MCF 10A (cell line): ENCODE measurements around the gene PPCDC. TPM values are rescaled to one million over a fixed set of nuclear protein-coding genes. Genes with fewer than 3 reads are reported as not detected.

Source experiments
- BruUV-seq: library from RNA; stranded (reverse); fragments of 400-500 nt; replicated peaks from 2 replicates; lab custom pipeline; 2021; lab: Mats Ljungman, UMichigan
- CTCF ChIA-PET: fragments of 300-600 bp; sonication (Branson Sonifier 250); formaldehyde crosslinking; extraction: SDS; loops from one replicate; lab custom pipeline; 2021; ENCODE audit warnings: antibody characterized with exemption, inconsistent platforms; lab: Yijun Ruan, JAX
- POLR2A ChIA-PET: fragments of 300-600, 350-650 bp; sonication (Branson Sonifier 250); formaldehyde crosslinking; extraction: SDS; loops from one replicate; lab custom pipeline; 2020; ENCODE audit warnings: antibody characterized with exemption, inconsistent platforms; lab: Yijun Ruan, JAX
- DNase-seq: peaks from one replicate; pipeline ENCODE4 v3.0.0-alpha.2; 2018; ENCODE audit not compliant: unreplicated experiment
- H3K27ac Mint-ChIP-seq: one replicate; pipeline ENCODE4 v1.8.0; 2022; ENCODE audit warnings: mild to moderate bottlenecking, low read depth, mixed read lengths; ENCODE audit not compliant: unreplicated experiment
- H3K27me3 Mint-ChIP-seq: one replicate; pipeline ENCODE4 v1.8.0; 2022; ENCODE audit warnings: mixed read lengths; ENCODE audit not compliant: insufficient read depth, unreplicated experiment
- H3K36me3 Mint-ChIP-seq: one replicate; pipeline ENCODE4 v1.8.0; 2022; ENCODE audit warnings: mild to moderate bottlenecking, moderate library complexity, mixed read lengths; ENCODE audit not compliant: insufficient read depth, unreplicated experiment
- H3K4me1 Mint-ChIP-seq: one replicate; pipeline ENCODE4 v1.8.0; 2022; ENCODE audit warnings: mixed read lengths; ENCODE audit not compliant: insufficient read depth, unreplicated experiment
- H3K4me3 Mint-ChIP-seq: one replicate; pipeline ENCODE4 v1.8.0; 2022; ENCODE audit warnings: mild to moderate bottlenecking, moderate library complexity, mixed read lengths; ENCODE audit not compliant: unreplicated experiment
- H3K9me3 Mint-ChIP-seq: one replicate; pipeline ENCODE4 v1.8.0; 2022; ENCODE audit warnings: mixed read lengths; ENCODE audit not compliant: unreplicated experiment
- intact Hi-C: fragments of 100-400 bp; cut with micrococcal nuclease; formaldehyde crosslinking; loops from 2 replicates; pipeline ENCODE4 v1.14.1; 2022
- total RNA-seq: library from RNA; stranded (reverse); gene quantifications from 2 replicates; pipeline ENCODE4 v1.2.3, GENCODE V29; 2022
- TF ChIP-seq, protein P1 (sequence below): fragments of 200-600 bp; IDR thresholded peaks from one replicate; pipeline ENCODE4 v1.8.0; 2022; ENCODE audit warnings: antibody characterized with exemption, mild to moderate bottlenecking; ENCODE audit not compliant: unreplicated experiment

PPCDC gene
- total RNA-seq, 1 experiment from 2014 or later, result 25.1 TPM

DNA sequence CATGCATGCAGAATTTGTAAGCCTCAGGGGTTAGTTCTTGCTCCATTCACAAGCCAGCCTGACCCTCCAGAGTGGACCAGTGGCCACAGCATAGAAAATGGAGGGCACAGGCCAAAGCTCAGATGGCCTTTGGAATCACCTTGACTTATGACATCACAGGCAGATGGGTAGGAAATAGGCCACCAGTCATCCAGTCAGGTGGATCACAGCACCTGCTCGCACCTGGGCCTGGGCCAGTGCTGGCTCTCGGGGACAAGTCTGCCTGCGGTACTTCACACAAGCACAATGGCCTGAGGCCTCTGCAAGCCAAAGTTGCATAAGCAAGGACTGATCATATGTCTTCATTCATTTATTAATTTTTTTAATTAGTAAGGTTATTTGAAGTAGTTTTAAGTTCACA, 39.3 kb downstream of the PPCDC start:
- Mint-ChIP-seq H3K9me3 (no peaks in the 10 kb centered on the region), H3K4me1 (peaks cover 37% of the 10 kb centered on the region), H3K4me3 (no peak overlapping the region), H3K36me3 (no peaks in the 10 kb centered on the region), H3K27ac (no peak overlapping the region), H3K27me3 (no peaks in the 10 kb centered on the region)
- ChIA-PET CTCF (no interaction called here), POLR2A (no interaction called here)
- TF ChIP-seq, protein P1, sequence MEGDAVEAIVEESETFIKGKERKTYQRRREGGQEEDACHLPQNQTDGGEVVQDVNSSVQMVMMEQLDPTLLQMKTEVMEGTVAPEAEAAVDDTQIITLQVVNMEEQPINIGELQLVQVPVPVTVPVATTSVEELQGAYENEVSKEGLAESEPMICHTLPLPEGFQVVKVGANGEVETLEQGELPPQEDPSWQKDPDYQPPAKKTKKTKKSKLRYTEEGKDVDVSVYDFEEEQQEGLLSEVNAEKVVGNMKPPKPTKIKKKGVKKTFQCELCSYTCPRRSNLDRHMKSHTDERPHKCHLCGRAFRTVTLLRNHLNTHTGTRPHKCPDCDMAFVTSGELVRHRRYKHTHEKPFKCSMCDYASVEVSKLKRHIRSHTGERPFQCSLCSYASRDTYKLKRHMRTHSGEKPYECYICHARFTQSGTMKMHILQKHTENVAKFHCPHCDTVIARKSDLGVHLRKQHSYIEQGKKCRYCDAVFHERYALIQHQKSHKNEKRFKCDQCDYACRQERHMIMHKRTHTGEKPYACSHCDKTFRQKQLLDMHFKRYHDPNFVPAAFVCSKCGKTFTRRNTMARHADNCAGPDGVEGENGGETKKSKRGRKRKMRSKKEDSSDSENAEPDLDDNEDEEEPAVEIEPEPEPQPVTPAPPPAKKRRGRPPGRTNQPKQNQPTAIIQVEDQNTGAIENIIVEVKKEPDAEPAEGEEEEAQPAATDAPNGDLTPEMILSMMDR, result no peak
- intact Hi-C loops, result no loop called here
- no TSS peak for BruUV-seq
- DNase-seq, result no peak

DNA sequence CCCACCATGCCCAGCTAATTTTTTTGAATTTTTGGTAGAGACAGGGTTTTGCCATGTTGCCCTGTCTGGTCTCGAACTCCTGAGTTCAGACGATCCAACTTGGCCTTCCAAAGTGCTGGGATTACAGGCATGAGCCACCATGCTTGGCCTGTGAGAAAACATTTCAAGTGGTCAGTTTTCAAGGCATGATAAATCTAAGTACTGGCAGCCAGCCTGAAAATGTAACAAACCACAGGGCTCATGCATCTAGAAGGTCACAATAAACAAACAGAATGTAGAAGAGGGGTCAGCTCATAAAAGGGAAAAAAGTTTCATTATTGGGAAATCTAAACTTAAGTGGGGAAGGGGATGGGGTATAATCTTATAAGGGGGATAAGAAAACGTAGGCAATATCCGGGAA, 39.9 kb downstream of the PPCDC start:
- H3K4me1 Mint-ChIP-seq, result peaks cover 31% of the 10 kb centered on the region
- intact Hi-C loops, result no loop called here
- H3K27me3 Mint-ChIP-seq, result no peaks in the 10 kb centered on the region
- CTCF ChIA-PET, result interaction anchor here (0.7 kb wide), 1 partner anchor 722 kb away, joined by 3 read pairs; no protein-coding TSS in a partner anchor
- no peak overlapping the region for H3K27ac Mint-ChIP-seq
- TF ChIP-seq, protein P1, result no peak
- peak; percentile 35 for DNase-seq
- H3K36me3 Mint-ChIP-seq, result no peaks in the 10 kb centered on the region
- H3K9me3 Mint-ChIP-seq, result no peaks in the 10 kb centered on the region
- no TSS peak for BruUV-seq
- POLR2A ChIA-PET, result no interaction called here
- H3K4me3 Mint-ChIP-seq, result no peak overlapping the region

DNA sequence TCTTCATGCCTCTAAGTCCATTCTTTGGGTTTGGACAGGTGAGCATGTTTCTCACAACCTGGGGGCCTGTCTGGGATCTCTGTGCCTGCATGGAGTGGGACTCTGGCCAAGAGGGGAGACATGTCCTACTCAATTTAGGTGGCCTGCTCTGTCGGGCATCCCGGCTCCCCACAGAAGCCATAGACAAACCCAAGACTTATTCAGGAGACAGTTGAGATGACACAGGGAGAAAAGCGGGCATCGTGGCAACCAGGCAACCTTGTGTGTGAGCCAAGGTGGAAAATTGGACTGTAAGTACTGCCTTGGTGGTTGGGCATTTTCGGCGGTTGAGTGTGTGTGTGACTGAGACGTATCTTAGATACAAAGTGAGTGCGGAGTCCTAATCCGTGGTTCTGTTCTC, 40.5 kb downstream of the PPCDC start:
- Mint-ChIP-seq H3K4me1 (peaks cover 29% of the 10 kb centered on the region), H3K4me3 (no peak overlapping the region), H3K27ac (no peak overlapping the region), H3K27me3 (no peaks in the 10 kb centered on the region), H3K9me3 (no peaks in the 10 kb centered on the region), H3K36me3 (no peaks in the 10 kb centered on the region)
- TF ChIP-seq, protein P1, result no peak
- no TSS peak for BruUV-seq
- DNase-seq, result no peak
- intact Hi-C loops, result no loop called here
- ChIA-PET CTCF (interaction anchor here (0.7 kb wide), 1 partner anchor 723 kb away, joined by 3 read pairs; no protein-coding TSS in a partner anchor), POLR2A (no interaction called here)

DNA sequence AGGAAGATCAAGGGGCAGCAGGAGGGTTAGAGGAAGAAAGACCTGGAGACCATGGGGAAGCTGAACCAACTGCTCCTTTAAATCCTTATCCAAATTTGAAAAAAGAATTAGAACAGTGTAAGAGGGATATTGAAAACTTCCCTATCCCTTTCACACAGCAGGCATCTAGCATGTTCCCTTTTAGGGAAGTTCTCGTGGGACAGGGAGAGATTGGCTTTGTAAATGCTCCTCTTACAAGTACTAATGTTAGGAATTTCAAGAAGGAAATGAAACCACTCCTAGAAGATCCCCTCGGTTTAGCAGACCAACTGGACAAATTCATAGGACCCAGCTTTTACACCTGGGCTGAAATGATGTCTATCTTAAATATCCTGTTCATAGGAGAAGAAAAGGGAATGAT, 41.5 kb downstream of the PPCDC start:
- no peak overlapping the region for H3K27ac Mint-ChIP-seq
- no peaks in the 10 kb centered on the region for H3K27me3 Mint-ChIP-seq
- TF ChIP-seq, protein P1, result no peak
- no TSS peak for BruUV-seq
- DNase-seq, result no peak
- H3K9me3 Mint-ChIP-seq, result no peaks in the 10 kb centered on the region
- no peaks in the 10 kb centered on the region for H3K36me3 Mint-ChIP-seq
- CTCF ChIA-PET, result no interaction called here
- peaks cover 29% of the 10 kb centered on the region for H3K4me1 Mint-ChIP-seq
- POLR2A ChIA-PET, result no interaction called here
- intact Hi-C loops, result no loop called here
- H3K4me3 Mint-ChIP-seq, result no peak overlapping the region
